Endometrium (tissue), 2 donors: Measurements from ENCODE around the gene MORN1.

ENCODE experiments used
- FAIRE-seq: peaks from 2 replicates; lab custom pipeline; 2012; peaks lifted over from hg19 to GRCh38; lab: Jason Lieb, UNC
- donor health status: control.
- donor health status: control.

MORN1 gene

DNA sequence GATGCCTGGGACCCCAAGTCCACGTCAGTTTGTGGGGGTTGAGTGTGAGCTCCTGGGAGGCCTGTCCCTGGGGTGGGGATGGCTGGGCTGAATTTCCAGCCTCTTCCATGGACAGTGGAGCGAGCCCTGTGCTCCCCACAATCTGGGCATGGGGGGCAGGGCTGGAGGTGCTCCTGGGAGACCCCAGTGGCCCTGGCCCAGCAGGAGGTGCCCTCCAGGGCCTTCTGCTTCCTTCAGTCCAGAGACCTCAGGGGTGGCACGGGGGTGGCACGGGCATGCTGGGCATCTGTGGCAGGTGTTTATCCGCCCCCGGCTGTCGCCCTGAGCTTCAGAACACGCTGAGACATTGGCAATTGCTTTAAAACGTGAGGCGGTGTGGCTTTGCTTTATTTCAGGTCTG, 40.9 kb downstream of the MORN1 start:
- no peak for FAIRE-seq

GRCh38 chr1:2349806-2350205, 41.5 kb downstream of the MORN1 start:
- no peak for FAIRE-seq

- no peak for FAIRE-seq
Measured at GRCh38 chr1:2348346-2349325, 42.7 kb downstream of the MORN1 start.

GRCh38 chr1:2347896-2348295, 43.5 kb downstream of the MORN1 start:
- no peak for FAIRE-seq

DNA sequence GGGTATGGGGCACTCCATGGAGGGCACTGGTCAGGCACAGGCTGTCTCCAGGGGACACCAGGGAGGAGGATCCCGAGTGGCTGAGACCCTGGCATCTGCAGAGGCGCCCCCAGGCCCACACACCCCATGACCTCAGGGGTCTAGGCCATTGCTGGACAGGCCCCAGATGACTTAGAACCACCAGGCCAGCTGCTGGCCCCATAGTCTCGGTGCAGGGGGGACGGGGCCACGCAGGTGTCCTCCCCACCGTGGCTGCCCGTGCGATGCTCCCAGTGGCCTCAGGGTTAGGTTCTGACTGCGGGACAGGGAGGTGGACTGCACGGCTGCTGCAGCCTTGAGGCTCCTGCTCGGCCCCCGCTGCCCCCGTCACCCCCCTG, 44.0 kb downstream of the MORN1 start:
- FAIRE-seq, result no peak

- FAIRE-seq, result no peak
Measured at GRCh38 chr1:2346691-2347408, 44.5 kb downstream of the MORN1 start.

DNA sequence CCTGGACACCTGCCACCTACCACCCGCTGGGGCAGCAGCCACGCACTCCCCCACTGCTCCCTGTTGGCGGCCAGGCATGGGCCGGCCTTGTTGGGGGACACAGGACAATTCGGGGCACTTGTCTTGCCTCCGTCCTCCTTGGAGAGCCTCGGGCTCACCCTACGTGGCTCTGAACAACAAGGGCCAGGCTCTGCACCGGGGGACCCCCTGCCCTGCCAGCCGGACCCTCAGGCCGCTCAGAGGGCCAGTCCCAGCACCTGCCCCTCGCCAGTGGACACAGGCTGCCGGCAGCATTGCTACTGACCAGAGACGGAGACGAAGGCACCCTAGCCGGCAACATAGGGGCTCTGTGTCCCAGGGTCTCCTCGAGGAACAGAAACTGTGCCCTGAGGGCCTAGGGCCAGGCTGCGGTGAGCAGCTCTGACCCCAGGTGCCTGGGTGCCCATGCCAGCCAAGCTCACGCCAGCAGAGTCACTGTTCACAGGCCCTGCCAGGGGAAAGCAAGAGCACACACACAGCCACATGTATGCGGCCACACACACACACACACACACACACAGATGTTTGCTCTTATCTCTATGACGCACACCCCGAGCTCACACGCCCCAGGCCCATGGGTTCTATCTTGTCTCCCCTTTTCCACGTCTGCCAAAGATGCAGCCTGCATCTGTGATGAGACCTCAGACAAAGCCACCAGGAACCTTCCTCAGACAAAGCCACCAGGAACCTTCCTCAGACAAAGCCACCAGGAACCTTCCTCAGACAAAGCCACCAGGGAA, 45.9 kb downstream of the MORN1 start:
- no peak for FAIRE-seq

DNA sequence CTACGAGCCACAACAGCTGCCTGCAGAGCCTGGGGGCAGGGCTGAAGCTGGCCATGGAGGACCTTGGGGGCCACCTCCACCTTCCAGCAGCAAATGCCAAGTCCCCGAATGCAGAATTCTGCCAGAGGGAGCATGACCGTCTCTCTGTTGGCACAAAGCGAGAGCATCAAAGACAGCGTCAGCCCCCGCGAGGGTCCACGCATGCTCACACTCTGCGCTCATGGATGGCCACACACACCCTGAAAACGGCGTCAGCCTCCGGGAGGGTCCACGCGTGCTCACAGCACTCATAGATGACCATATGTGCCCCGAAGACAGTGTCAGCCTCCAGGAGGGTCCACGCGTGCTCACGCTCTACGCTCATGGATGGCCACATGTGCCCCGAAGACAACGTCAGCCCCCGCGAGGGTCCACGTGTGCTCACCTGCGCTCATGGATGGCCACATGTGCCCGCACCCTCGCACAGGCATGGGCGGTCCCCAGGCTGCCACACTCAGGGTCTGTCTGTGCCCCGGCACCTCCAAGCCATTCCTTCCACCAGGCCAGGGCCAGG, 46.5 kb downstream of the MORN1 start:
- FAIRE-seq, result no peak

- no peak for FAIRE-seq
Measured at GRCh38 chr1:2344121-2344681, 47.2 kb downstream of the MORN1 start.

GRCh38 chr1:2343023-2343935, 48.1 kb downstream of the MORN1 start:
- FAIRE-seq, result no peak

DNA sequence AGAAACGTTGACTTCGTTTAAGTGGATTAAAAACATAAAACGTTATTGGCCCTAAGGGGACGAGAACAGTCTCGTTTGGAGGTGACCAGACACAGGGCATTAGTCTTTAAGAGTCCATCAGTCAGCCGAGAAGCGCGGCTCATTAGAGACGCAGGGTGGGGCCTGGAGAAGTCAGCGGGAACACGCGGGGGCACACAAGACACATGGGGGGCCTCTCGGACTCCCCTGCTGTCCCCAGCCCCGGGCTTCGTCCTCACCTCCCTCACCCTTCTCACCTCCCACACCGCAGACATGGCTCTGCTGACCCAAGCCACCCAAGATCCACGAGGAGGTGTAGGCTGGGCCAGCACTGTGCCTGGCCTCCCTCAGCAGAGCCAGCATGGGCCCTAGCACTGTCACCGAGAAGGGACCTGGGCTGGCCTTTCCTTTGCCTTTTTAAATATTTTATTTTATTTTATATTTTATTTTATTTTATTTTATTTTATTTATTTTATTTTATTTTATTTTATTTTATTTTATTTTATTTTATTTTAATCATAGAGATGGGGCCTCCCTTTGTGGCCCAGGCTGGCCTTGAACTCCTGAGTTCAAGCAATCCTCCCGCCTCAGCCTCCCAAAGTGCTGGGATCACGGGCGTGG, 48.9 kb downstream of the MORN1 start:
- FAIRE-seq, result no peak

DNA sequence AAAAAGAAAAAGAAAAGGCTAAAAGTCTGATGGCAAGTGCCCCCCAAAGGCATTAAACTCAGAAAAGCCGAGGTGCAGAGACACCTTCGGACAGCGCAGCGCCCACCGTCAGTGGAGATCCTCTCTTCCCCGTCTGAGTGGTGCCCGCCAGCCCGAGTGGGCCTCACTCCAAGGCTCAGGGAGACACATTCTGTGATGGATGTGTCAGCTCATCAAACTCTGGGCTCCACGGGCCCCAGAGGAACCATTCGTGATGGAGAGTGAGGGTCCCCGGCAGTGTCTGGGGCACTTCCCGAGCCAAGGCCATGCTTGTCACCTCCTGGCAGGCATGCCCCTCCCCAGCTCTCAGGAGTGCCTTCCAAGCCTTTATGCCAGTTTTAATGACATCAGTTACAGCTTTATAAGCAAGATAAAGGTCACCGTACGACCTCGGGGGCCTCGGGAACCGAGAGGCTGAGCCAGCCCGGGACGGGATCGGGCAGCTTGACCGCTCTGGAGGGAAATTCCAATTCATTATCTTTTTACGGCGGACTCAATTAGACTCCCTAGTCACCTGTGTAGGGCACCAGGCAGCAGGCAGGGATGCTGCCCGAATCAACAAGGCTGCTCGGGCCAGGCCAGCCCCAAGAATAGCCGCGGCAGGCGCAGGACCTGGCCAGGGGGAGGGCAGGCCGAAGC, 49.5 kb downstream of the MORN1 start:
- FAIRE-seq, result no peak

DNA sequence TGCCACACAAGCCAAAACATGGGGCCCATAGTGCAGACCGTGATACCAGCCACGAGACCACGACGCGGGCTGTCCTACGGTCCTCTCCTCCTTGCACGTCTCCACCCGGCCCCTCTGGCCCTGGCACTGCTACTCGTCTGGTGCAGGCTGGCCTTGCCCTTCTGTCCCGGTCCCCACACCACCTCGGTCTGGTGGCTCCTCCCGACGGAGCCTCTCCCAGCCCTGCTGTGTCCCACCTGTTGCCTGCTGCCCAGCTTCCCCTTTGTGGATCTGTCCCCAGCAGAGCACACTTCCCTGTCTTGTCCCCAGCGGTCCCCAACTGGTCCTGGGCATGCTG, 50.5 kb downstream of the MORN1 start:
- no peak for FAIRE-seq

GRCh38 chr1:2340086-2340917, 51.1 kb downstream of the MORN1 start:
- no peak for FAIRE-seq

GRCh38 chr1:2339206-2340085, 51.9 kb downstream of the MORN1 start:
- no peak for FAIRE-seq

DNA sequence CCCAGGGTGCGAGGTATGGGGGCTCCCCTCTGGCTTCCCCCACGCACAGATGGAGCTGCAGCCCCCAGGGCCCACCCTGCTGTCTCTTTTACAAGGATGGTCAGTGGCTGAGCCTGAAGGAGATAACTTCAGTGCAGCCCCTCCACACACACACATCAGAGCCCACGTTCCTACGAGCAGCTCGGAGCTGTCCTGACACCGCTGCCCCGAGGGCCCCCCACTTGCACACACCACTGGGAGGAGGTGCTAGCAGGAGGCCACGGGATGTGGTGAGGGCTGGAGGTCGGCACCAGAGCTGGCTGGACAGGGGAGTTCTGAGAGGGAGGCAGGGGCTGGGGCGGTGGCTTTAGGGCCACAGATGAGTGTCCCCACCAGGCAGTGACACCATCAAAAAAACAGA, 53.9 kb downstream of the MORN1 start:
- no peak for FAIRE-seq

- no peak for FAIRE-seq
Measured at GRCh38 chr1:2337081-2337480, 54.3 kb downstream of the MORN1 start.

DNA sequence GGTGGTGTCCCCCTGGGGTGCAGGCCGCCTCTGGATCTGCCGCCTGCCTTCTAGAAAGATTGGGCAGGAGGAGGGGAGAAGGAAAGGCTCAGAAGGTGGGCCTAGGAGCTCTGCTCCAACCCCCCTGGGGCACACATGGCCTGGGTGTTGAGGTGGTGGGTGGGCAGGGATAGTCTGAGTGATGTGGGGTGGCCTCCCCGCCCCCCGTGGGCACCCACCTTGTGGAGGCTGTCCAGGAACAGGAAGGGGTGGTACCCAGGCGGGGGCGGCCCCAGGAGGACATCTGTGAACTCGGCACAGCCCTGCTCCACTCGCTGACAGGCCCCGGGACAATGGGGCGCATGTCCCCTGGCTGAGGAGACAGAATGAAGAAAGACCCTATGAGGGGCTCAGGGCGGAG, 54.9 kb downstream of the MORN1 start:
- FAIRE-seq, result no peak
